Islet precursor cell (in vitro differentiated cells): ENCODE measurements around the gene C6orf132.
A peak's percentile ranks its signal among the peaks of the same experiment; 100 is the strongest.
"Not testable (repeated sequence)": the region's sequence is repeated elsewhere in the genome, so short reads cannot be mapped to it uniquely, and the experiment has no call there.

Source experiments
- DNase-seq: peaks from one replicate; pipeline ENCODE4 v3.0.0-alpha.2; 2018

C6orf132 gene, protein sequence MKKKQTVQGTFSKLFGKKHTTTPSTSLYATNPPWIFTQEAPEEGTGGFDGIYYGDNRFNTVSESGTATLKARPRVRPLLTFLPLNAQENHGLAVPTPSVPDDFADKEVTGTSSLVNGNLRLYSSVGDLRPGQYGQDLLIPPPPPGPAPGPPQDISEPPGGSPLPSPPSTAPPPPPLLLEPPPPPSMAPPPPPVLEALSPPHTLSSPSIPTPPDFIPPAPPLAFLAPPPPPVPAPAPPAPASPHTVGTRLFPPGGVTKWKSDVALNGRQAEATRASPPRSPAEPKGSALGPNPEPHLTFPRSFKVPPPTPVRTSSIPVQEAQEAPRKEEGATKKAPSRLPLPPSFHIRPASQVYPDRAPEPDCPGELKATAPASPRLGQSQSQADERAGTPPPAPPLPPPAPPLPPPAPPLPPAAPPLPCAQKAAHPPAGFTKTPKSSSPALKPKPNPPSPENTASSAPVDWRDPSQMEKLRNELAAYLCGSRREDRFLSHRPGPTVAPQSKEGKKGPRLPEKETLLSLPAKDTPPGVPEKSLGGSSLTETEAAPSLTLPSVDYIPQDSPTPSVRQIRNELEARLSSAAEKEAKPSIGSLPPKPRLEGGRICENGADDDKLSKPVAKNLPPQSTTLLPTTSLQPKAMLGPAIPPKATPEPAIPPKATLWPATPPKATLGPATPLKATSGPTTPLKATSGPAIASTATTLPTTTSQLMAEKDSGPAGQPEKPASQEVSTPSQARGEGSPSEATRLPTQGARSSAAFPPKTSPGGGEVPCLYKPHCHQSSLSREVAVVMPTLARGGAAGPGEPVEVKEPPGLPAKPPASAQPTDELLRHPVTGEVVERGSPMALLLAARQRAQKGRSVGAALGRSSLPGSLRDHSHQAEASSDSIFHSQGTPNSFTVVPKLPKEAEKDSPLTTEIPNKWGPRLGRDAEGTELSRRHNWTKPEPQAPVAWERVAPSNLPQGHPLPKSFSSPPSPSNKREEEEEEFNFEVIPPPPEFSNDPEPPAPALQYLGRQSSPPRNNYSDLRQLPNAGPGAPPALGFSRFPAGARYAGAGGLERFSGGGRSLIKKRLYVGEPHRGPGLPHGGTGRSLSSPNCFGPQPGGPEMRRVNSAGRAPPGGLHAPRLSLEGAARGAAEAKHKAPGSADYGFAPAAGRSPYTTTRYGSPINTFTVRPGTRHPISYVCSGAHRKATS

DNA sequence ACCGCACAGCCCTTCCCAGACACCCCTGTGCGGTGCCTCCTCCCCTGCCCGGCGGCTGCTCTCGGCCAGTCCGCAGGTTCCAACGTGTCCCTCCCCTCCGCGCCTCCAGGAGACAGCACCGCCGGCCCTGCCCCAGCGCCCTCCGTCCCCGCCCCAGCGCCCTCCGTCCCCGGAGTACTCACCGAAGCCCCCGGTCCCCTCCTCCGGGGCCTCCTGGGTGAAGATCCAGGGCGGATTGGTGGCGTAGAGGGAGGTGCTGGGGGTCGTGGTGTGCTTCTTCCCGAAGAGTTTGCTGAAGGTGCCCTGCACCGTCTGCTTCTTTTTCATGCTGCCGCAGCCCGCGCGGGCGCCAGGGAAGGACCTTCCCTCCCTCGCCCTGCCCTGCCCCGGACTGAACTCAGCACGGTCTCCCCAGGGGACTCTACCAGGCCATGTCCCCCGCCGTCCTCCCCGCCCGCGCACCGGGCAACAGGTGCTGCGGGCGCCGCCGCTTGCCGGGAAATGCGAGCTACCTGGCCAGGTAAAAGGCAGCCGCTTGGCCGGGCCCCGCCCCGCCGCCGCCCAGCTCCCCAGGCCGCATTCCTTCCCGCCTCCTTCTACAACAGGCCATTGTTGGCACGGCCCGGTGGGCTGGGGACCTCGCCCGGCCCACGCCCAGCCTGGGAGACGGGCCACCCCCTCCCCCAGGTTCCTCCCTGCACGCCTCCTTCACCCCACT lies at the start of gene C6orf132:
Gene C6orf132 (minus strand): TSS at position 503 of the 718 bp plus-strand sequence. CDS start 176 bp downstream, at position 327.
- DNase-seq, result peak; percentile 86

- DNase-seq, result no peak
Measured at GRCh38 chr6:42190554-42191183, 48.2 kb upstream of the C6orf132 start.

DNA sequence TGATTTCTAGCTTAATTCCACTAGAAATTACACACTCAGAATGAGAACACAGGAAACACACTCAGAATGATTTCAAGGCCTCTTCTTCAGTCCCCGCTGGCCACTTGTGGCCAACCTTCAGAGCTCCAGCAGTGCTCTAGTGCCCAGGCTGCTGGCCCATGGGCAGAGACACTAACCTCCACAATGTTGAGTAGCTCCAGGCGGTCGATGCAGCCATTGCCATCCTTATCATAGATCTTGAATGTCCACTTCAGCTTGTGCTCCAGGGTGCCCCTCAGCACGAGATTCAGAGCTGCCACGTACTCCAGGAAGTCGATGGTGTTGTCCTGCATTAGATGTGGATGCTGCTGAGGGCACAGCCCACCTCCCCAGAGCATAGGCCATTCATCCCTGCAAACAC lies 46.0 kb upstream of the C6orf132 start:
- no peak for DNase-seq

GRCh38 chr6:42185597-42185996 lies 43.2 kb upstream of the C6orf132 start:
- DNase-seq, result no peak

DNA sequence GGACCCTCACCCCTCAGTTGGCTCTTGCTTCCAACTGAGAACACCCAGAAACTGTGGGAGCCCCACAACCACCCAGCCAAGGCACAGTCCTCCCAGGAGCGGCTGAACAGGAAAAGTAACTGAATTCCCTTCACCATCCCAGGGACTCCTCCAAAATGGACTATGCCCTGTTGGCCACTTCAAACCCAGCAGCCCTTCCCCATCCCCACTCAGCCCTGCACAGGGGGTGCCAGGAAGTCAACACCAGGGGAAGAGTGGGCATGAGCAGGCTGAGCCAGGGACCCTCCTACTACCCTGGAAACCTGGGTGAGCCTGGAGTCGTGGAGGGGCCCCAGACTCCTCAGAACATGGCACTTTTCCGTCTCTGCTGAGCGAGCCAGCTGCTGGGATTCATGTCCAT lies 42.1 kb upstream of the C6orf132 start:
- DNase-seq, result no peak

DNA sequence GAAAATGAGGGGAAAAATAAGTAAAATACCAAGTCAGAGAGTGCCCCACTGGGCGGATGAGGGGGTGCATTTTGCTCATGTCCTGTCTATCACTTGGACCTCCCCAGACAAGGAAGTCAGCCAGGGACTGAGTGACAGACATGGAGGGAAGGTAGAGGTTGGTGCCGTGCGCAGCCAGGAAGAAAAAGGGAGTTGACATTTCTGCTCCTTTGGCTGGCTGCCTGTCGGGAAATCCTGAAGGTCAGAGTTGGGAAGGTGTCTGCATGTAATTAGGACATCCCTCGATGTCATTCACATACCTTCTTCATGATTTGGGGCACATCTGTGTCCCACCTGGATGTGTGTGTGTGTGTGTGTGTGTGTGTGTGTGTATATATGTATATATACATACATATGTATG lies 39.7 kb upstream of the C6orf132 start:
- no peak for DNase-seq

GRCh38 chr6:42179945-42180313 lies 37.5 kb upstream of the C6orf132 start:
- no peak for DNase-seq

- DNase-seq, result peak; percentile 73
Measured at GRCh38 chr6:42179261-42179944, 37.0 kb upstream of the C6orf132 start.

DNA sequence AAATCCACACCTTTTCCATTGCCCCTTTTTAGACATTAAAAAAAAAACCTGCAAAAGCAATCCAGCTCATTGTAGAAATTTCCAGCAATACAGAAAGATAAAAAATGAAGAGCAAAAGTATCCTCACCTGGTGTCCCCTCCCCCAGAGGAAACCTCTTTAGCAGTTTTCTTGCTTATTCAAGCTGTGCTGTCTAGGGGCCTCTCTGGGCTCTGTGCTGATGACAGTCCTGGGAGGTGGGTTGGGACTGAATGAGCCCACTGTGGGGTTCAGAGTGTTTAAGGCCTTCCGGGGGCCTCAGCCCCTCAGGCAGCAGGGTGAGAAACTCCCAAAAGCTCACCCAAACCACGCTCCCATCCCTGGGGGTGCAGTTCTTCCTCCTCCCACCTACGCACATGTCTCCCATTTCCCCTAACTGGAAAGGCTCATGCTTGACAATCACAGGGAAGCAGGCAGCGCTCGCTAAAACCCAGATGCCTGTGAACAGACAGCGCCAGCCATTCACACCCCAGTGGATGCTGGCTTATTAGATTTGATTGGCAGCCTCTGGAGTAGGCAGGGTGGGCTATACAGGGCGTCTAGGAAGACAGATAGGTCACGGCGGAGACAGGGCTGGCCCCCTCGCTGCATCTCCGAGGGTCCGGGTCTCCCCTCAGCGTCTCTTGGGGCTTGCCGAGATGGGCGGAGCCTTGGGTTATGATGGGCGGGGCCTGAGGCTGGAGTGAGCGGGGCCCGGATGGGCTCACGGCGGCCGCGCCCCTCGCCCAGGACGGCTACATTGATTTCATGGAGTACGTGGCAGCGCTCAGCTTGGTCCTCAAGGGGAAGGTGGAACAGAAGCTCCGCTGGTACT lies 35.3 kb upstream of the C6orf132 start:
- peak; percentile 75 for DNase-seq

DNA sequence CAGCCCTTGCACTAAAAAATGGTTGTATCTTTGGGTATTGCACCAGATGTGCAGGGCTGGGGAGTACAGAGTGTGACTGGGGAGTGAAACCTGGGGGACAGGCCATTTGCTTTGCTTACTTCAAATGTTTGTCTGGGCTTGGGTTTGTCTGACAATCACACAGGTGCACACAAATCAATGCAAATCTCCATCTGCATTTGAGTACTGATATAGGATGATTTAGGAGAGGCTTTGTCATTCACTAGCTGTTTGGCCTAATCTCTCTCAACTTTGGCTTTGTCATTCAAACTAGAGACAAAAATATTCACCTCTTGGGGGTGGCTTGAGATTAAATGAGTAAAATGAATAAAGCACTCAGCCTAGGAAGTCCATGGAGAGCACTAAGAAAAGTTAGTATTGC lies 34.6 kb upstream of the C6orf132 start:
- no peak for DNase-seq

DNA sequence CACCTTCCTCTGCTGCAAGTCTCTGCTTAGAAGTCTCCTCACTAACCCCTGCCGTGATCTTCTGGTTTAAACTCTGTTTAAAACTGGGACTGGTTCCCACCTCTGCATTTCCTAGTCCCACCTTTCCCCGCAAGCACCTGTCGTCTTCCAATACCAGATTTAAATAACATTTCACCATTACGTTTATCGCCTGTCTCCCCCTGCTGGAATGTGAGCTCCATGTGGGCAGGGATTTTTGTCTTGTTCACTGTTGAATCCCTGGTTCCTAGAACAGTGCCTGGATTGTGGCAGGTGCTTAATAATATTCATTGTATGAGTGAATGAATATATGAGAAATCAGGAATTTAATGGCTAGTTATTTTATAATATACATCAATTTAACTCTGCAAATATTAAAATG lies 33.4 kb upstream of the C6orf132 start:
- DNase-seq, result no peak

GRCh38 chr6:42173101-42173500 lies 30.7 kb upstream of the C6orf132 start, which contains the start of gene GUCA1A:
TSS of gene GUCA1A (plus strand) at chr6:42173364. CDS start at chr6:42173614, 250 bp downstream.
- no peak for DNase-seq

- no peak for DNase-seq
Measured at GRCh38 chr6:42171813-42172581, 29.6 kb upstream of the C6orf132 start.

GRCh38 chr6:42169780-42170179 lies 27.4 kb upstream of the C6orf132 start:
- DNase-seq, result not testable (repeated sequence)

DNA sequence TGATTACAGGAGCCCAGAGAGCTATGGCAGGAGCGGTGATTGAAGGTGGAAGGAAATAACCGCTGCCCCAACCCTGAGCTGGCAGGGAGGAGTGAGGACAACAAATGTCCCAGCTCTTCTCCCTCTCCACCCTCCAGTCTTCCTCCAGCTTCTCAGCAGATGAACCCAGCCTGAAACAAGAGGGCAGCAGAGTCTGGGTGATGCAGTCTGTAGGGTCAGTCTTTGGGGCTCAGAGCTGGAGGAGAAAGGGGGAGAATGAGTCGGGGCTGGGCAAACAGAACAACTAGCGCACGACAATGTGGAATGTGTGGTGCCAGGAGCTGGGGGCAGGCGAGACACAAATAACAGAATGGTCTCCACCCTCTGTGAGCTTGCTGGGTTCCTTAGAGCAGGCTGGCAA lies 26.2 kb upstream of the C6orf132 start:
- no peak for DNase-seq

GRCh38 chr6:42166444-42167141 lies 24.2 kb upstream of the C6orf132 start:
- peak; percentile 92 for DNase-seq

DNA sequence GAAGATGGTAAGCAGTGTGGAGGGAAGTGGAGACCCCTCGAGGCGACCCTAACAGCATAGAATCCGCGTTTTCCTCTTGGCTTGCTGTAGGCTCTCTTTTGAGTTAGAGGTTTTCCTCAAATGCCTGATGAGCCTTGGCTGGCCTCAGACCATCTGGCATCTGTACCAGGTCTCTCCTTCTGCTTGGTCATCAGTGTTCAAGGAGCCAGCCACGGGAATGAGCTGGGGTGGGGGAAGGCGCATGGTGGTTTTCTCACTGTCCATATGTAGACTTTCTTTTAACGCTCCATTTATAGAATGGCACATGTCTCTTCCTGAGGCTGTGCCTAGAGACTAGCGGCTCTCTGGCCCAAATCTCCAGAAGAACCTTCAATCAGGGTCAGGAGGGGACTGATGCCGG lies 22.6 kb upstream of the C6orf132 start:
- DNase-seq, result no peak

- no peak for DNase-seq
Measured at GRCh38 chr6:42163981-42164380, 21.6 kb upstream of the C6orf132 start.

GRCh38 chr6:42162812-42163211 lies 20.4 kb upstream of the C6orf132 start:
- no peak for DNase-seq
